Fibroblast of mammary gland (primary cell): Measurements from ENCODE around the gene ANKRD27.

ENCODE experiments used
- DNase-seq: peaks from one replicate; pipeline ENCODE4 v3.0.0-alpha.2; 2010; ENCODE audit warnings: low read depth
- H3K4me3 ChIP-seq: 2 replicates; pipeline ENCODE4 v1.5.1; 2011; ENCODE audit warnings: low read depth, mild to moderate bottlenecking, low read length, moderate library complexity; ENCODE audit not compliant: control insufficient read depth
- TF ChIP-seq, protein P1 (sequence below): conservative IDR thresholded peaks from 2 replicates; pipeline ENCODE4 v1.5.1; 2011; ENCODE audit warnings: low read depth, low read length, inconsistent platforms; ENCODE audit not compliant: control insufficient read depth, insufficient read depth

The ANKRD27 gene

DNA sequence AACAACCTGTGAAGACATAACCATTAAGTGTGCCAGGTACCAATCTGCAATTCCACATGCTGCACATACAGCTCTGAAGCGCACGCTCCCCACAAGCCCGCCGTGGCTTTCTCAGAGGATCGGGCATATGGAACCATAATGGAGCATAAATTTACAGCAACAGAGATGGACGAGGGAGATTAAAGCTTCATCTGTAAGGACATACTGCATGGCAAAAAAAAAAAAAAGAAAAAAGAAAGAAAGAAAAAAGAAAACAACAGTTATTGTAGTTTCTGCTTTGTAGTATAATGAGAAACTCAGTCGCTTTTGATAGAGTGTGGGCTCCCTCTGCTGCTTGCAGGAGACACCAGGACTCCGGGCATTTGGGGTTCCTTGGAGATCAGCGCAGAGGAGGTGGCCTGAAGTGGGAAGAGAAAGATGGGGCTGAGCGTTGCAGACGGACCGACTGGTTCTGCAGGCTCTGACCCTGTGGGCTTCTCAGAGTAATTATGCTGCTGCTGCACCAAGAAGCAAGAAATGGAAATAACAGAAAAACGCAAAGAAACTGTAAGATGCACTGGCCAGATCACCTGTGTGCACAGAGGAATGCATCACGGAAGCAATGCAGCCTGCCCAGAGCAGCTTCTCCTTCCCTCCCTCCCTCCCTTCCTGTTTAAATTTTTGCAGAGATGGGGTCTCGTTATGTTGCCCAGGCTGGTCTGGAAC lies 104.7 kb downstream of the ANKRD27 start:
- peak; percentile 66 for DNase-seq
- no peak overlapping the region for H3K4me3 ChIP-seq
- TF ChIP-seq, protein P1, sequence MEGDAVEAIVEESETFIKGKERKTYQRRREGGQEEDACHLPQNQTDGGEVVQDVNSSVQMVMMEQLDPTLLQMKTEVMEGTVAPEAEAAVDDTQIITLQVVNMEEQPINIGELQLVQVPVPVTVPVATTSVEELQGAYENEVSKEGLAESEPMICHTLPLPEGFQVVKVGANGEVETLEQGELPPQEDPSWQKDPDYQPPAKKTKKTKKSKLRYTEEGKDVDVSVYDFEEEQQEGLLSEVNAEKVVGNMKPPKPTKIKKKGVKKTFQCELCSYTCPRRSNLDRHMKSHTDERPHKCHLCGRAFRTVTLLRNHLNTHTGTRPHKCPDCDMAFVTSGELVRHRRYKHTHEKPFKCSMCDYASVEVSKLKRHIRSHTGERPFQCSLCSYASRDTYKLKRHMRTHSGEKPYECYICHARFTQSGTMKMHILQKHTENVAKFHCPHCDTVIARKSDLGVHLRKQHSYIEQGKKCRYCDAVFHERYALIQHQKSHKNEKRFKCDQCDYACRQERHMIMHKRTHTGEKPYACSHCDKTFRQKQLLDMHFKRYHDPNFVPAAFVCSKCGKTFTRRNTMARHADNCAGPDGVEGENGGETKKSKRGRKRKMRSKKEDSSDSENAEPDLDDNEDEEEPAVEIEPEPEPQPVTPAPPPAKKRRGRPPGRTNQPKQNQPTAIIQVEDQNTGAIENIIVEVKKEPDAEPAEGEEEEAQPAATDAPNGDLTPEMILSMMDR, result peak; percentile 78

DNA sequence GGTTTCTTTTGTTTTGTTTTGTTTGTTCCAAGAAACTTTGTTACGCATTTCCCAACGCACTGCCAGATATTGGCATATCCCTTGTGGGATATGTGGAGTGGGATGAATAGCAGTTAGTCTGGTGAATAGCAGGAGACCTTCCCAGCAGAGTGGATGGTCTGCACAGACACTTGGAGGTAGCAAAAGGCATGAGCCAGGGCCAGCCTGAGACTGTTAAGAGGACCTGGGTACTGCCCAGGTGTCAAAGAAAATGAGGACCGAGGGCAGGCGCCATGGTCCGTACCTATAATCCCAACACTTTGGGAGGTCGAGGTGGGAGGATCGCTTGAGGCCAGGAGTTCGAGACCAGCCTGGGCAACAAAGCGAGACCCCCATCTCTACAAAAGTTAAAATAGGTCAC lies 107.5 kb downstream of the ANKRD27 start:
- H3K4me3 ChIP-seq, result no peak overlapping the region
- DNase-seq, result no peak
- TF ChIP-seq, protein P1, result no peak

DNA sequence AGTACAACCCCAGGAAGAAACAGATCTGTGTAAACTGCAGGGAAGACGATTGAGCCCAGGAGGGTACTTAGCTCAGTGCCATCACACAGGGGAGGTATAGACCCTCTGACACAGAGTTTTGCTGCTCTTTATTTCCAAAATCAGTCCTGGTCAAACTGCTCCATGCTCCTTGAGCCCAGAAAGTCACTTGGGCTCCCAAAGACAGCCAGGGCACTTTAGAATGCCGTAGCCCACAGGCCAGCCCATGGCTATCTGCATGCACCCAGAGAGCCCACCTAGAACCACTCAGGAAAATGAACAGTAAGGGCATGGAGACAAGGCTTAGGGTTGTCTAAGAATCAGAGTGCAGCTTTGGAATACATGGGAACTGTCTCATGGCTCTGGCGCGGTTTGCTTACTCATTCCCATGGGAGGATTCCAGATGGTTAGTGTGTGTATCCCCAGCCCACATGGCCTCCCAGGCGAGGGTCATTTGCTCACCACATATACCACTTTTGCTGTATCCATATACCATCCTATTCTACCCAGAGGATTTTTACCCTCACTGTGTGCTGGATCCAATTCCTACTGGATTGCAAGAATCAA lies 108.6 kb downstream of the ANKRD27 start:
- TF ChIP-seq, protein P1, result no peak
- DNase-seq, result peak; percentile 75
- no peak overlapping the region for H3K4me3 ChIP-seq

DNA sequence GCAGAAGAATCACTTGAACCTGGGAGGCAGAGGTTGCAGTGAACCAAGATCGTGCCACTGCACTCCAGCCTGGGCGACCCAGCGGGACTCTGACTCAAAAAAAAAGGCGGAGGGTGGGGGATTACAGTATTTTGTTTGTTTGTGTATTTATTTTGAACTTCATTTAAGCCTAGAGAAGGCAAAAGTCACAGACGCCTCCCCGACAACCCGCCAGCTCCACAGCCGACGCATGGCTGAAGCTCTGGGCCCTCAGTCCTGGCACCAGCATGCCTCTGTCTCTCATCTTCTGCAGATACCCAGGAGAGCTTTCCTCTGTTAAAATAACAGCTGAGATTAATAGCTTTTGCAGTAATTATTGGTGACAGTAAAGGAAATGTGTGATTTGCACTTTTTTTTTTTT lies 111.2 kb downstream of the ANKRD27 start:
- TF ChIP-seq, protein P1, result no peak
- no peak for DNase-seq
- no peak overlapping the region for H3K4me3 ChIP-seq

DNA sequence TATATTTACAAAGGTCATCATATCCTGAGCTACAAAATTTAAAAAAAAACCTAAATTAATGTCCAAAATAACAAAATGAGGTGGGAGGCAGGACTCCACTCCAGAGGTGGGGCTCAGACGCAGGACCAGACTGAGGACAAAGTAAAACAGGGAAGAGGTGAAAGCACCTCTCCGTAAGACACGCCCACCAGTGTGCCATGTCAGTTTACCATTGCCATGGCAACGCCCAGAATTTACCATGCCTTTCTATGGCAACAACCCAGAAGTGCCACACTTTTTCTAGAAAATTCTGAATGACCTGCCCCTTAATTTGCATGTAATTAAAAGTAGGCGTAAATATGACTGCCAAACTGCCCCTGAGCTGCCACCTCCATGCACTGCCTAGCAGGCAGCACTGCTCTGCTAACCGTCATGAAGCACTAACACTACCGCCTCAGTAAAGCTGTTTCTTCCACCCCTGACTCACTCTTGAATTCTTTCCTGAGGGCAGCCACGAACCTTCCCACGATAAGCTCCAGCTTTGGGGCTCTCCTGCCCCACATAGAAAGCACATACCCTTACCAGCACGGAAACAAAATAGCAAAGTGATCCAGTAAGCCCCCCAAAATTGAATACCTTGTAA lies 116.3 kb downstream of the ANKRD27 start:
- H3K4me3 ChIP-seq, result no peak overlapping the region
- TF ChIP-seq, protein P1, result no peak
- DNase-seq, result no peak

DNA sequence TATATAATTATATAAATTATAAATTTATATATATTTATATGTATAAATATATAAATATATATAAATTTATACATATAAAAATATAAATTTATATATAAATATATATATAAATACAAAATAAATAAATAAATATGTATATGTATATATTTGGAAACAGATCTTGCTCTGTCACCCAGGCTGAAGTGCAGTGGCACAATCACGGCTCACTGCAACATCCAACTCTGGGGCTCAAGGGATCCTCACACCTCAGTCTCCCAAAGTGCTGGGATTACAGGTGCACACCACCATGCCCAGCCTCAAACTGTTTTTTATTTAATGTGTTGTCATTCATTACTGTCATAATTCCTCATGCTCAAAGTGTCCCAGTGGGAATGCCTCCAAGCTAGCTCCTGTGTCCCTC lies 119.2 kb downstream of the ANKRD27 start:
- no peak overlapping the region for H3K4me3 ChIP-seq
- TF ChIP-seq, protein P1, result no peak
- DNase-seq, result no peak
